Kidney (tissue), 14 donors: ENCODE results near the gene FKBP6. TPM values are rescaled to one million over a fixed set of nuclear protein-coding genes. Genes with fewer than 3 reads are reported as not detected.
"Not testable (repeated sequence)": the region's sequence is repeated elsewhere in the genome, so short reads cannot be mapped to it uniquely, and the experiment has no call there.

ENCODE experiments used
- DNase-seq, 5 donors: peaks; one replicate each; pipeline ENCODE4 v3.0.0-alpha.2; 2013 to 2020
- FAIRE-seq: peaks from 2 replicates; lab custom pipeline; 2012; peaks lifted over from hg19 to GRCh38; lab: Jason Lieb, UNC
- H3K27ac ChIP-seq, 2 donors: one replicate each; pipeline ENCODE4 v1.7.0; 2013; ENCODE audit warnings: low read depth in 2 of 2, low read length in 2 of 2, inconsistent platforms in 1 of 2
- H3K27me3 ChIP-seq: one replicate; pipeline ENCODE4 v1.7.1; 2013; ENCODE audit warnings: low read length, inconsistent platforms; ENCODE audit not compliant: control insufficient read depth, insufficient read depth
- H3K36me3 ChIP-seq, 3 donors: one replicate each; pipeline versions ENCODE4 v1.7.0 to v1.7.1; 2013; ENCODE audit warnings: low read length in 3 of 3, control low read depth in 1 of 3, inconsistent platforms in 1 of 3; ENCODE audit not compliant: insufficient read depth in 3 of 3, control insufficient read depth in 2 of 3
- H3K4me1 ChIP-seq, 3 donors: one replicate each; pipeline versions ENCODE4 v1.7.0 to v1.7.1; 2013; ENCODE audit warnings: low read length in 3 of 3, inconsistent platforms in 1 of 3, low read depth in 1 of 3; ENCODE audit not compliant: control insufficient read depth in 2 of 3, insufficient read depth in 2 of 3
- H3K4me3 ChIP-seq, 3 donors: one replicate each; pipeline versions ENCODE4 v1.7.0 to v1.8.1; 2013; ENCODE audit warnings: low read length in 3 of 3, control low read depth in 1 of 3, inconsistent platforms in 1 of 3
- H3K9ac ChIP-seq, 3 donors: one replicate each; pipeline versions ENCODE4 v1.7.0 to v1.7.1; 2013; ENCODE audit warnings: low read length in 3 of 3, control low read depth in 1 of 3, inconsistent platforms in 1 of 3
- H3K9me3 ChIP-seq, 3 donors: one replicate each; pipeline versions ENCODE4 v1.7.0 to v1.7.1; 2013; ENCODE audit warnings: low read length in 3 of 3, control low read depth in 1 of 3, inconsistent platforms in 1 of 3; ENCODE audit not compliant: control insufficient read depth in 2 of 3, insufficient read depth in 1 of 3
- CTCF ChIP-seq: IDR thresholded peaks from 3 replicates; pipeline ENCODE4 v1.5.1; 2012; ENCODE audit warnings: mild to moderate bottlenecking, moderate library complexity, borderline replicate concordance; ENCODE audit not compliant: insufficient read depth; ENCODE audit errors: extremely low read depth
- intact Hi-C: fragments of 100-400 bp; cut with DNase I; formaldehyde crosslinking; loops from one replicate; pipeline ENCODE4 v1.11.1; 2022
- polyA plus RNA-seq: library from polyadenylated mRNA; stranded (reverse); fragments of 350-450 nt; fragmentation: Illumina TruSeq; extraction: RNeasy Lipid Tissue Mini Kit (QIAGEN cat#74804); gene quantifications from one replicate; pipeline ENCODE4 v1.2.3, GENCODE V29; 2014; ENCODE audit warnings: low read depth, low replicate concordance; ENCODE audit not compliant: insufficient read depth
- total RNA-seq: library from RNA; stranded (reverse); fragmentation: NEBNext Ultra II Directional; extraction: Animal tissue kit (Norgen Biotek cat#: 25700); gene quantifications from one replicate; pipeline ENCODE4 v1.2.1, GENCODE V29; 2021
- donor health status: control.
- donor health status: control.
- donor health status: control.
- donor health status: control.
- donor health status: control.
- donor health status: DM: yes; HTN: yes; CAD: no.
- donor health status: Normal renal cell carcinoma (clear cell type).

Gene FKBP6
- total and polyA plus RNA-seq, 2 donors from 2014 or later, result 0.13 TPM; not detected in 1

DNA sequence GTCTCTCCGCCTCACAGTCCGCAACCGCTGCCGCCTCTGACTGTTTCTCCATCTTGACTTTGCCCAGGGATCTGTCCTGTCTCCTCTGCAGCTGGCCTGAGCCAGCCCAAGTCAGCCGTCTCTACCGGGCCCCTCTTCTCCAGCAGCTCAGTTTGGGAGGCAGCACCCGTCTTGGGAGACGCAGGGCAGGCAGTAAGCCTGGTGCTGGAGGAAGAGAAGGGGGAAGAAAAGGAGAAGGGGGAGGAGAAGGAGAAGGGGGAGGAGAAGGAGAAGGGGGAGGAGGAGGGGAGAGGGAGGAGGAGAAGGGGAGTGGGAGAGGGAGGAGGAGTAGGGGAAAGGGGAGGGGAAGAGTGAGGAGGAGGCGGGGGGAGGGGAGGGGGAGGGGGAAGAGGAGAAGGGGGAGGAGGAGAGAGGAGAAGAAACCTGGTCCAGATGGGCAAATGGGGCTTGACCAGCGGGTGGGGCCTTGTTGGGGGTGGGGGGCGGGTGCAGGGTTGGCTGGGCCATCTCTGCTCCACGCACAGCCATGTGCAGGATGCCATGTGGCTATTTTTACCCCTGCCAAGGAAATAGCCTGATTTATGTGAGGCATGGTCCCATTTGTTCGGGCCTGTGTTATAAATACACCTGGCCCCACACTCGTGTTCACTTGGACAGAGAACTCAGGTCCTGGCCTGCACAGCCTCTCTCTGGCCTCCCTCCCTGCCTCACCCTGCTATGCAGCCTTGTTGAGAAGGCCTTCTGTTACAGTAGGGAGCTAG lies 69.7 kb downstream of the FKBP6 start:
- intact Hi-C loops, result no loop called here
- H3K9me3 ChIP-seq, result no peaks in the 10 kb centered on the region
- no peak overlapping the region for H3K27ac ChIP-seq
- no peak for TF ChIP-seq CTCF
- DNase-seq, result peak in 4 of 5 donors; percentile 72 to 86 (median 82)
- no peaks in the 10 kb centered on the region for H3K27me3 ChIP-seq
- H3K36me3 ChIP-seq, result no peaks in the 10 kb centered on the region
- FAIRE-seq, result no peak
- peak overlapping the region in 1 of 3 donors; percentile 55 for H3K4me3 ChIP-seq
- no peak overlapping the region for H3K9ac ChIP-seq
- H3K4me1 ChIP-seq, result peaks cover 0 to 2% (median 0%) of the 10 kb centered on the region in 3 donors

DNA sequence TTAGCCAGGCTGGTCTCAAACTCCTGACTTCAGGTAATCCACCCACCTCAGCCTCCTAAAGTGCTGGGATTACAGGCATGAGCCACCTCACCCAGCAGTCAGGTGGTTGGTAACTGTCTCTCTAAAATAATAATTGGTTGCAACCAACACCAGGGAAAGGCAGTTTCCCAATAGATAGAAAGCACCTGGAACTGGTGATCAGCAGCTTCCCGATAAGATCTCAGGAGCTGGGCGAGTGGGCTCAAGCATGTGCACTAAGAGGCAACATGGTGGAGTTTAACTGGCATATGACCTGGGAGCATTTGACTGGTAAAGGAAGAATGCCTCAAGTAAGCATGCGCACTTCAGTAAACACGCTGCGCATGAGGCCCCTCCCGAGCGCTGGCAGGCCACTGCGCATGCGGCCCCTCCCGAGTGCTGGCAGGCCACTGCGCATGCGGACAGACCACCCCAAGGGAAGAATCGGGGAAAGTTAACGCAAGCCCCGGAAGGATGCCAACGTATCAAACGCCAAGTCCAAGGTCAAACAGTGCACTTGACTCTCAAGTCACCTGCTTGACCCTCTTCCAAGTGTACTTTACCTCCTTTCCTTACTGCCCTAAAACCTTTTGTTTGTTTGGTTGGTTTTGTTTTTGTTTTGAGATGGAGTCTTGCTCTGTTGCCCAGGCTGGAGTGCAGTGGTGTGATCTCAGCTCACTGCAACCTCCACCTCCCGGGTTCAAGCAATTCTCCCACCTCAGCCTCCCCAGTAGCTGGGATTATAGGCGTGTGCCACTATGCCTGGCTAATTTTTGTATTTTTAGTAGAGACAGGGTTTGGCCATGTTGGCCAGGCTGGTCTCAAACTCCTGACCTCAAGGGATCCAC lies 71.5 kb downstream of the FKBP6 start:
- Histone ChIP-seq H3K4me3 (peak overlapping the region in 2 of 3 donors; percentile 50 to 60), H3K9ac (peak overlapping the region in 1 of 3 donors; percentile 18)
- H3K27me3 ChIP-seq, H3K27ac ChIP-seq, H3K36me3 ChIP-seq, H3K9me3 ChIP-seq, intact Hi-C loops, FAIRE-seq, H3K4me1 ChIP-seq: not testable (repeated sequence)
- DNase-seq, result peak; percentile 87 to 92 (median 91)

GRCh38 chr7:73404860-73405259 lies 76.9 kb downstream of the FKBP6 start:
- H3K36me3 ChIP-seq, H3K27ac ChIP-seq, H3K27me3 ChIP-seq, intact Hi-C loops, DNase-seq, H3K4me1 ChIP-seq, H3K9me3 ChIP-seq, FAIRE-seq, H3K4me3 ChIP-seq, H3K9ac ChIP-seq: not testable (repeated sequence)

Other genes starting within 250 kb of the FKBP6 start
- not detected for gene SPDYE9, start 242.1 kb upstream of the FKBP6 start, total RNA-seq
- gene SPDYE9, start 242.1 kb upstream of the FKBP6 start, polyA plus RNA-seq, result not detected
- 25.8 TPM for gene NSUN5, start 19.3 kb upstream of the FKBP6 start, total RNA-seq
- gene NSUN5, start 19.3 kb upstream of the FKBP6 start, polyA plus RNA-seq, result 24.2 TPM
- gene TRIM50, start 79 bp upstream of the FKBP6 start, total RNA-seq, result 0.19 TPM
- 14.0 TPM for gene TRIM50, start 79 bp upstream of the FKBP6 start, polyA plus RNA-seq
- gene FZD9, start 105.6 kb downstream of the FKBP6 start, total RNA-seq, result 0.22 TPM
- gene FZD9, start 105.6 kb downstream of the FKBP6 start, polyA plus RNA-seq, result not detected
- 52.0 TPM for gene BAZ1B, start 194.1 kb downstream of the FKBP6 start, total RNA-seq
- gene BAZ1B, start 194.1 kb downstream of the FKBP6 start, polyA plus RNA-seq, result 10.4 TPM
- gene BCL7B, start 229.5 kb downstream of the FKBP6 start, total RNA-seq, result 55.4 TPM
- gene BCL7B, start 229.5 kb downstream of the FKBP6 start, polyA plus RNA-seq, result 67.3 TPM